DMS53 treated with DMSO at 0.1 percent for 48 hours (cell line): Measurements from ENCODE around the gene THADA.
"Not testable (repeated sequence)": the region's sequence is repeated elsewhere in the genome, so short reads cannot be mapped to it uniquely, and the experiment has no call there.

ENCODE experiments used
- DNase-seq: peaks from one replicate; lab custom pipeline; 2025; ENCODE audit not compliant: unreplicated experiment; lab: John Stamatoyannopoulos, UW

Gene THADA

DNA sequence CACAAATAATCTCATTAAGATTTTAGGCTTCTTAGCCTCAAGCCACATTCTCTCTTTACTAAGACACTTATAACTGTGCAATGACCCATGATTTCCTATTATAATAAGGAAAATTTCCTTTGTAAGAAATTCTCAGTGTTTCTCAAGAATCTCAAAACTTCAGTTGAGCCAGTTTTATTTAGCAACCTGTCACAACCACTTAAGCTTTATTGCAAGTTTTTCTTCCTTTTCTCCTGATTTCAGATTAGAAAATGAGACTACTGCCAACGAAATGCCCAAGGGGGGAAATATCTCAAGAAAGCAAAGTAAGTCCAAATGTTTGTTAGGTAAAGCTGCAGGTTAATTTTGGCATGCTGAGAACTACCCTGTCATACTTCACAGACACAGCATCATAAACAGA lies 178.5 kb downstream of the THADA start:
- DNase-seq: no peak

DNA sequence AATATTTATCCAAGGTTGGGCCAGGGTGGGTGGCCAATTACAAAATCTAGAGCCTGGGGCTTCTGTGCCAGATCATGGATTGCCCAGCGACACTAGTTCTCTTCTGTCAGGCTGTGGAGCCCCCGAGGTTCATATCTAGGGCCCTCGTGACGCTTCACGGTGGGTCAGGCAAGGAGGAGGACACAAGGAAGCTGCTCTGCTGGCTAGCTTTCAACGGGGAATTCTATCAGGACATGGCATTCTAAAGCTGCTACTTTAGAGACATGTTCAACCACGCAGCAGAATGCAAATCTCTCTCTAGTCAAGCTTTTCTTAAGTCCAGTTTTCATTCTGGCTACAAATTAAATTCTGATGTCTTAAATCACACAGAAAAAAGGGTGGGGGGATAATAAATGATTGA lies 180.2 kb downstream of the THADA start:
- no peak for DNase-seq

DNA sequence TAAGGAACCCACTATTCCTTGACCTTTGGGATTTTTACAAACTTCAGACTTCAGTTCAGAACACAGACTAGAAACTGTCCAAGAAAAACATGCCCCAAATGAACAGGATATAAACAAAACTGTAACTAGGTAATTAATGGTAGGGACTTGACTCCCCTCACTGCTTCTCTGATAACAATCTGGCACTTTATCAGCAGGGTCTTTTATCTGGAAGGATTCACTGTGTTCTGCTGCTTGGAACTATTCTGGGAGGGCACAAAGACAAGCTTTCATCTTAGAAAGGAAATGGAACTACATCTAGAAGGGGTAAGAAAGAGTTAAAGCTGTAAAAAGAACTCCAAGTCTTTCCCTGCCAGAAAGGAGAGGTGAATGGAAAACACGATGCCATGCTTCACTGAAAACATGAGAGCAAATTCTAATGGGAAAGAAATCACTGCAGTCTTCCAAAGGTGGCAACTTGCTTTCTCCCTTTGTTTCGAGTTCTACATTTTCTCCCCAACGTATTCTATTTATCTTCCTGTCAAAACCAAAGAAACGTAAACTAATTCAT lies 181.2 kb downstream of the THADA start:
- DNase-seq: no peak

DNA sequence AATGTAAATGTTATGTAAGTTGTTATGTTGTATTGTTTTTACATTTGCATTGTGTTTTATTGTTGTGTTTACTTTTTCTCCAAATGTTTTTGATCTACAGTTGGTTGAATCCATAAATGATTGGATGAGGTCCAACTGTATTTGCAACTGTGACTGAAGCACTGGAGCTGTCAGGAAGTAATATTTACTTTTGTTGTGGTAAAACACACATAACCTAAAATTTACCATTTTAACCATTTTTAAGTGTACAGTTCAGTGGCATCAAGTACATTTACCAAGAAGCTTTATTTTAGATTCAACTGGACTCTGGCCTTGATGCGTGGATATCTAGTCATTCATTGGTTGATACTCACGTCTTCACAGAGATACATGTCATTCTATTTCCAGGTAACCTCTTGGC lies 181.8 kb downstream of the THADA start:
- no peak for DNase-seq

DNA sequence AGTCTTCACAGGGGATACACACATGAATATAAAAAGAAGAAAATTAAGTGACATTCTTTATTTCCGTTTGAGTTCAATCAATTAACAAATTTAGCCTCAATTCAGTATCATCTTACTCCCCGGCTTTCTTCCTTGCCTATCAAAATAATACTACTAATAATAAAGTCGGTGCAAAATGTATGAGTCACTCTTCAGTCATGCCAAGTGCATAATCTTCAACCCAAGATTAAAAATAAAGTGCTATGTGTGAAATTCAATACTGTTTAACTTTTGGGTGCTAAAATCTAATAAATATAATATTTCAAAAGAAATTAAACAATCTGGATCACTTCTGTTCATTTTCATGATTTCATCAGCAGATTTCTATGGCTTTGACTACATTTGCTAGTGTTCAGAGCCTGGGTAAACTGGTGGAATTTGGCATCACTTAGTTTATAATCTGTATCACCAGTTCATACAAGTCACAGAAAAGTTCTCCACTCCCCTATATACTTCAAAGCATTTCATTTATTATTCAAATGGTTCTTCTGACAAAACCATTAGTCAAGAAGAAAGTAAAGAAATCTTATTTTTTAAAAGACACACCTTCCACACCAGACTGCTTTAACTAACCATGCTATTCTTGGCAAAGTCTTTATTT lies 183.6 kb downstream of the THADA start:
- DNase-seq: no peak

- no peak for DNase-seq
Measured at GRCh38 chr2:43410055-43410604, 185.7 kb downstream of the THADA start.

DNA sequence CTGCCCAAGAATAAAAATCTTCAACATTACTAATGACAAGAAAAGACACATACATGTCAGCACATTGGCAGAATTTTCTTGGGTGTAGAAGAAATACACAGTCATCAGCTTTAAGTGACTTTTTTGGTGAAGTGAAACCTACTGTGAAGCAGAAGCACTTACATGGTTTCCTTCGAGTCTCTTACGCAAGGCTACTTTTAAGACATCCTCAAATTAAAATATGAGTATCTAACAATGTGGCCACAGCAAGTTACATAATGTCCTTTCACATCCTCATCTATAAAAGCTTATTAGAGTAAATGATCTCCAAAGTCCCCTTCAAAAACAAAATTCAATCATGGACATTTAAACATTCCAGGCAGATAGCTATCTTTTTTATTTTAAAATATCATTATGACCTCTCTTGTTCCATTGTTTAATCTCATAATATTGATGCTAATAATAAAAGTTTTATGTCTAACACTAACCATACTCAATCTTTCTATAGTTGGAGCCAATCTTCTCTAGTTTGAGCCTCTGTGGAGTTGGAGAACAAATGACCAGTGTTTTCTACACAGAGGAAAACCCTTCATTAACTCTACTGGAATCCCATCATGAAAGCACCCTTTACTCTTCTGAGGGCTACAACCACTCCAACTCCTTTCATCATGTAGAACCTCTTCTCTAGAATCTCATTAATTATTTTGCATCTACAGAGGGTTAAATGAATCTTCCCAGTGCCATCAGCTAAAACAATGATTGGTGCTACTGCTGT lies 187.3 kb downstream of the THADA start:
- DNase-seq: no peak

- DNase-seq: no peak
Measured at GRCh38 chr2:43407935-43408334, 187.9 kb downstream of the THADA start.

DNA sequence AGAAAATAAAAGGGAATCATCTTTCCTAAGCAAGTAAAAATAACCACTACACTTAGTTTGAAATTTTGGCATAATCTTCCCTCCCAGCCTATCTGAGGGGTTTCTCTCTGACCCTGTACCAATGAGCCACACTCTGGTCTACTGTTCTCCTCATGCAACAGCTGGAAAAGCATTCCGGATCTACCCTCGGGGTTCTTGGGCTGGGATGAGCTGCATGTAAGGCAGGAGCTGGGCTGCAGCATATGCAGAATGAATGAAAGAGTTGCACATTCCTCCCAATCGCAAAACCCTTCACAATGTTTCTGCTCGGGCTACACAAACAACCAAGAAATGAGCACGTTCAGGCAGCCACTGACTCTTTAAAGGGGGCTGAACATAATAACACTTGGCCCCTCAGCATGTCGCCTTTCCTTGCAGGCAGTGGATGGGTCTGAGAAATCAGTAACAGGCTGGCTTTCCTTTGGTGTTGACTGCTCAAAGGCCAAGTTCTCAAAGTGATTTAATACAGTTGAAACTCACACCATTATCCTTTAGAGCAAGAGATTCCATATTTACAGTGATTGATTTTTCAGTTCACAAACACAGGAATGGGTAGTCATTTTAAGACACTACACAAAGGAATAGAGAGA lies 189.1 kb downstream of the THADA start:
- no peak for DNase-seq

DNA sequence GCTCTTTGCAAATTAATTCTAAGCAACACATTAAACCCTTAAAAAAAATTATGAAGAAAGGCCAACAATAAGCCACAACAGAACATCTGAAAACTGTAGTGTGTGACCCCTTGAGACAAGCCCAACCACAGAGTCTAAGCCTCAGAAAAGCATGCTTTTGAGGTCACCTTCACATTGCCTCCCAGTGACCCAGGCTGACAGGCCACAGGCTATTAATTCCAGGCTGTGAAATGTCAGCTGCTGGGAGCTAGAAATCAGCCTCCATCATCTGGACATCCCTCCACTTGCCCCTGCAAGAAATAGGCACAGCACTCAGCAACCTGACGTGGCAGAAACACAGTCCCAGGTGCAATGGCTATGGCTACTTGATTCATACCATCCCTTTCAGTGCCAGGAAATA lies 190.0 kb downstream of the THADA start:
- no peak for DNase-seq

GRCh38 chr2:43402452-43402937 lies 193.3 kb downstream of the THADA start:
- no peak for DNase-seq

DNA sequence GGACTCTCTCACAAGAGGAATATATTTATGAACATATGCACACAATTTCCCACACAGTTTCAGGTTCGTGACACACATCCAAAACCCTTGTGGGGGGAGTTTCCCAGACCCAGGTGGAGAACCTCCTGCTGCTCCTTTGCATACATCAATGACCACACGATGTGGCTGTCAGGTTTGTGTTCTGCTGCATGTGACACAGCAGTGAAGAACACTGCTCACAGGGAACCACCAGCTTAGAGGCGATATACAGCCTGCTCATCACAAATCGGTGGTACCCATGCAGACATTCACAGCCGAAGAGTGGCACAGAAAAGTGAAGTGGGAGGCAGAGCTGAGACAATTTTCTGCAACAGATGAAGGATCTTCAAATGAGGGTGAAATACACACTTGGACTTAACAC lies 193.8 kb downstream of the THADA start:
- DNase-seq: no peak

DNA sequence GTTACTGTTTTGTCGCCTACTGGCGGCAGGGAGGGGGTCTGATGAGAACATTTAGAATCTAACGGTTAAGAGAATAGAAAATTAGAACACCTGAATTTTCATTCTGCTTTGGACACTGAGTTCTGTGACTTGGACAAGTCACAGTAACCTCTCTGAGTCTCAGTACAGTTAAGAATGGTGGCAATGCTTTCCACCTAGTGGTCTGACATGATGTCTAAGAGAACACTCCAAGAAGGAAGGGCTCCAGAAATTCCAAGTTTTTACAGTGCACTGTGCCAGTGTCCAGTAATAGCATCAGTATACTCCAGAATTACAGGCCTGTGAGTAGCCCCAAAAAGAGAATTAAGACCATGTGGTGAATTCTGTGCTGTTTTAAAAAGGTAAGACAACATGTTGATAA lies 195.3 kb downstream of the THADA start:
- DNase-seq: no peak

DNA sequence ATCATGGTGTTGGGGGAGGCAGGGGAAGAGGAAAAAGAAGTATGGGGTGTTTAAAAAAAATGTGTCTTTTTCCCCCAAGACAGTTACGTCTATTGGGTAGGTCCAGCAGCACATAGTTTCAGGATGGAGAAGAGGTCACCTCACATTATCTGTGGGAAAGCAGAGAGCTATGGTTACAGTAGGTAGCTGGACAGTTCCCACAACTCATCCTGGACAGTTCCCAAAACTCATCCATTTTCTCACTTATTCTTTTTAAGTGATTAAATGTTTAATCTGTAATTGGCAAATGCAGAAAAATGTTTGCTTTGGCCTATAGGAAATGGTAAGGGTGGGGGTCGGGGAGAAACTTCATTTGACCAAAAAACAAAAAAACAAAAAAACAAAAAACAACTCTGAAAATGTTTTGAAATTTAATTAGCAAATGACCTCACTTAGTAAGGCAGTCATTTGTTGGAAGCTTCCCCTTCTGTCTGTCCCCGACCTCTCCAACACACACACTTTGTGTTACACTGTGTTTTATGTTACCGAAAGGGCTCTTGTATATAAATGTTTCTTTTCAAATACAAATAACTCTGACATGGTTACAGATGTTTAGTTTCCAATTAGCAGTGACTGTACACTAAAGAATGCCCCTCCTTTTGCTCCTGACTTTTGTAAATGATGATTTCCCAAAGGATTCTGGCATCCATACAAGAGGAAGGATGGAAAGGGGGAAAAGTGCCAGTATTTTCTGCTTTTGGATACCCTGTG lies 196.1 kb downstream of the THADA start:
- no peak for DNase-seq

GRCh38 chr2:43399098-43399497 lies 196.7 kb downstream of the THADA start:
- DNase-seq: no peak

- DNase-seq: no peak
Measured at GRCh38 chr2:43397821-43398220, 198.0 kb downstream of the THADA start.

DNA sequence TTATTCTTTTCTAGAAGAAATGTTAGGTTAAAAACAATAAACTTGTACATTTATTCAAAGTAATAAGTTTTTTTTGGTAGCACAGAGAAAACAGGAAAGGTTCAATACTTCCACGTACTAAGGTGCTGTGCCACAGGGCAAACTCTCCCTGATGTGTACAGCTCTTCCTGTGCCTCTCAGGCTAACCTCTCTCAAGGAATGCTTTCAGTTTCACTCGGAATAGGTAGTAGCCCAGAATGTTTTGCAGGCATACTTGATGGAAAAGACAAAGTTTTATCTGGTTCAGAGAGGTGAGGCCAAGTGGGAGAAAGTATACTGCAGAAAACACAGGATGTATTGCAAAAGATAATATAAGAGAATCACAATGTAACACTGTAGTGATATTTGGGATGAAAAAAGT lies 198.4 kb downstream of the THADA start:
- no peak for DNase-seq

- not testable (repeated sequence) for DNase-seq
Measured at GRCh38 chr2:43396344-43396743, 199.5 kb downstream of the THADA start.

DNA sequence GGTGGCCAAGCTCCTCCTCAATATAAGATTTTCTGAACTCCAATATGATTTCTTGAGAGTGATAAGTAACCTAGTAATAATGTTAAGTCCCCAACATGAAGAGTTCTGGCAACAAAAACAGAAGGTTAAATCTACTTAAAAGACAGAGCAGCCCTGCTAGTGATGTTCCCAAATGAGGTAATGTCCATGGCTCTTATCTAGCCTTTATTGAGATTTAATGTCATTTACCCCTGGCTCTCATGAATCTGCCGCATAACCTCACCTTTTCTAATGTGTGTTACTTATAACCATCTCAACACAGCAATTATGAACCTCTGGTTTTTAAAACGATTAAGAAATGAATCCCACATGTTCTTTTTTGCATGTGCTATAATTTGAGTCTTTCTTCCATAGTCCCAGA lies 201.9 kb downstream of the THADA start:
- no peak for DNase-seq

- DNase-seq: no peak
Measured at GRCh38 chr2:43391878-43392215, 204.0 kb downstream of the THADA start.
